Fibroblast of skin of abdomen (primary cell): ENCODE measurements around the gene RAPGEF5.
A peak's percentile ranks its signal among the peaks of the same experiment; 100 is the strongest.

Source experiments
- DNase-seq: peaks from one replicate; pipeline ENCODE4 v3.0.0-alpha.2; 2013

The RAPGEF5 gene

GRCh38 chr7:22216309-22216708 lies 140.6 kb downstream of the RAPGEF5 start:
- DNase-seq: no peak

GRCh38 chr7:22214000-22214399 lies 143.0 kb downstream of the RAPGEF5 start:
- DNase-seq: no peak

GRCh38 chr7:22213081-22213480 lies 143.9 kb downstream of the RAPGEF5 start:
- DNase-seq: no peak

GRCh38 chr7:22210967-22211366 lies 146.0 kb downstream of the RAPGEF5 start:
- no peak for DNase-seq

- no peak for DNase-seq
Observed at GRCh38 chr7:22210355-22210754, 146.6 kb downstream of the RAPGEF5 start.

GRCh38 chr7:22208799-22209198 lies 148.2 kb downstream of the RAPGEF5 start:
- no peak for DNase-seq

- no peak for DNase-seq
Observed at GRCh38 chr7:22207724-22208225, 149.2 kb downstream of the RAPGEF5 start.

GRCh38 chr7:22205631-22206030 lies 151.3 kb downstream of the RAPGEF5 start:
- DNase-seq: no peak

GRCh38 chr7:22204312-22204711 lies 152.6 kb downstream of the RAPGEF5 start:
- no peak for DNase-seq

- no peak for DNase-seq
Observed at GRCh38 chr7:22202141-22202540, 154.8 kb downstream of the RAPGEF5 start.

GRCh38 chr7:22201186-22201880 lies 155.6 kb downstream of the RAPGEF5 start:
- DNase-seq: no peak

GRCh38 chr7:22200777-22201176 lies 156.2 kb downstream of the RAPGEF5 start:
- no peak for DNase-seq

GRCh38 chr7:22200238-22200637 lies 156.7 kb downstream of the RAPGEF5 start:
- DNase-seq: no peak

GRCh38 chr7:22197376-22197775 lies 159.6 kb downstream of the RAPGEF5 start:
- DNase-seq: no peak

- DNase-seq: no peak
Observed at GRCh38 chr7:22196429-22196828, 160.5 kb downstream of the RAPGEF5 start.

GRCh38 chr7:22195397-22196172 lies 161.4 kb downstream of the RAPGEF5 start:
- no peak for DNase-seq

- no peak for DNase-seq
Observed at GRCh38 chr7:22194658-22195273, 162.2 kb downstream of the RAPGEF5 start.

- peak; percentile 27 for DNase-seq
Observed at GRCh38 chr7:22193450-22193983, 163.4 kb downstream of the RAPGEF5 start.

- DNase-seq: no peak
Observed at GRCh38 chr7:22192801-22193200, 164.2 kb downstream of the RAPGEF5 start.

- DNase-seq: no peak
Observed at GRCh38 chr7:22190736-22191135, 166.2 kb downstream of the RAPGEF5 start.

- DNase-seq: no peak
Observed at GRCh38 chr7:22189741-22190140, 167.2 kb downstream of the RAPGEF5 start.

- no peak for DNase-seq
Observed at GRCh38 chr7:22189230-22189629, 167.7 kb downstream of the RAPGEF5 start.

GRCh38 chr7:22187691-22188348 lies 169.1 kb downstream of the RAPGEF5 start:
- DNase-seq: no peak
